ENCODE measurements around the gene HLA-DRA.
"Not testable (repeated sequence)": the region's sequence is repeated elsewhere in the genome, so short reads cannot be mapped to it uniquely, and the experiment has no call there.

The HLA-DRA gene

GRCh38 chr6:32431142-32431541 is 8.5 kb upstream of the HLA-DRA start:
- Histone ChIP-seq H3K36me3 (no peaks in the 10 kb centered on the region), H3K4me3 (no peak overlapping the region), H3K4me1 (no peaks in the 10 kb centered on the region), H3K27me3 (peaks cover 0 to 8% of the 10 kb centered on the region in 2 donors), H3K9me3 (no peaks in the 10 kb centered on the region), H3K27ac (no peak overlapping the region)
- no peak for TF ChIP-seq CTCF (IDR thresholded peaks at IDR 0.05)
- intact Hi-C loops (cut with DNase I; ENCODE audit: low total_unique reads), result no loop called here
- no peak for DNase-seq

GRCh38 chr6:32432050-32432450 is 7.6 kb upstream of the HLA-DRA start:
- peak; percentile 28 to 55 for TF ChIP-seq CTCF (IDR thresholded peaks at IDR 0.05)
- intact Hi-C loops (cut with DNase I; ENCODE audit: low total_unique reads), result no loop called here

GRCh38 chr6:32433950-32434349 is 5.7 kb upstream of the HLA-DRA start:
- H3K4me3 ChIP-seq; H3K36me3 ChIP-seq; intact Hi-C loops (cut with DNase I; ENCODE audit: low total_unique reads); H3K9me3 ChIP-seq; H3K4me1 ChIP-seq; DNase-seq; H3K27me3 ChIP-seq; H3K27ac ChIP-seq: not testable (repeated sequence)

More at GRCh38 chr6:32432050-32432450, 7.6 kb upstream of the HLA-DRA start:
- no peaks in the 10 kb centered on the region for H3K36me3 ChIP-seq
- H3K27ac ChIP-seq, result no peak overlapping the region
- H3K4me3 ChIP-seq, result no peak overlapping the region
- peaks cover 0 to 8% of the 10 kb centered on the region in 2 donors for H3K27me3 ChIP-seq
- H3K9me3 ChIP-seq, result no peaks in the 10 kb centered on the region
- no peak for DNase-seq
- H3K4me1 ChIP-seq, result no peaks in the 10 kb centered on the region

GRCh38 chr6:32436186-32436585 is 3.5 kb upstream of the HLA-DRA start:
- Histone ChIP-seq H3K4me1 (no peaks in the 10 kb centered on the region), H3K4me3 (no peak overlapping the region), H3K27ac (no peak overlapping the region), H3K9me3 (no peaks in the 10 kb centered on the region), H3K27me3 (no peaks in the 10 kb centered on the region), H3K36me3 (no peaks in the 10 kb centered on the region)
- no peak for TF ChIP-seq CTCF (IDR thresholded peaks at IDR 0.05)
- DNase-seq, result no peak
- intact Hi-C loops (cut with DNase I; ENCODE audit: low total_unique reads), result no loop called here

DNA sequence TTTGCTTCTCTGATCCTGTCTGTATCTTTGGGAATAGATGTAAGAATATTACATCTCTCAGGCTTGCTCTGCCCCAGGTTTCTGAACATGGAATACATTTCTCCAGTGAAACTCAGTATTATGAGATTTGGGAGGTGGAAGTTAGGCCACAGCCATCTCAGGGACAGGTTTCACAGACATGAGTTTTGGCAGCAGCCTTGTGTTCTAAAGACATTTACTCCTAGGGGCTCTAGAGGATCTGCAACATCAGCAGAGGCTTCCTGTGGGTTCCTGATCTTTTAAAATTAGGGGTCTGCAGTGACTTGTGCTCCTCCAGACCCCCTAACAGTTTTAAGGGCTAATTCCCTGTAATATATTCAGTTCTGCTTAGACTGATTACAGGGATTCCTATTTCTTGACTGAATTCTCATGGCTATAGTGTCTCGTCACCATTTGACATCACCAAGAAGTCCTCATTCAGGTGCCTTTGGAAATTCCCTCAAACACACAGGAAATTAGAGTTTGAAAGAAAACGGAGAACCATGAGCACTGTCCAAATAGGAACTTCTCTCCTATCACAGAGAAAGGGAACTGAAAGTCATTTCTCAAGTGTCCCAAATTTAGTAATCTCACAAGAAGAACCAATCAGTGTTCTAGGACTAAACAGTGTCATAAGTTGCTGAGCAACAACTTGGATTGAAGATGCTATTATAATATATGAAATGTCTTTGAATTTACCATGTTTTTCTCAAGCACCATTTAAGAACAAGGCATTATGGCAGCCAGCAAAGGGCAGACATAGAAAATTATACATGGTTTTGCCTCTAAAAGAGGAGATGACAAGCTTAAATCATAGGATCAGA is 2.5 kb upstream of the HLA-DRA start:
- H3K4me3 ChIP-seq, result no peak overlapping the region
- no peak for TF ChIP-seq CTCF (IDR thresholded peaks at IDR 0.05)
- H3K27me3 ChIP-seq, result no peaks in the 10 kb centered on the region
- H3K9me3 ChIP-seq, result no peaks in the 10 kb centered on the region
- H3K27ac ChIP-seq, result no peak overlapping the region
- H3K4me1 ChIP-seq, result no peaks in the 10 kb centered on the region
- no peaks in the 10 kb centered on the region for H3K36me3 ChIP-seq
- intact Hi-C loops (cut with DNase I; ENCODE audit: low total_unique reads), result no loop called here
- DNase-seq, result no peak

DNA sequence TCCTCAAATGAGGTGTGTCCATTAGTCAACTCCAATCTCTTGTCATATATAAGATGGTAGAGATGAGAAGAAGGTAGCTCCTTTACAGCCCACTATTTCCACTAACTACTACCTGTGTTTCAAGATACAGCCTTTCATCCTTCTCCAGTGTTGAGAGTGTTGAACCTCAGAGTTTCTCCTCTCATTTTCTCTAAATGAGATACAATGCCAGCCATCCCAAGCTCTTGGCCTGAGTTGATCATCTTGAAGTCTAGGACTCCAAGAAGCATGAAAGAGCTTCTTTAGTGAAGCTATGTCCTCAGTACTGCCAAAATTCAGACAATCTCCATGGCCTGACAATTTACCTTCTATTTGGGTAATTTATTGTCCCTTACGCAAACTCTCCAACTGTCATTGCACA is 548 bp upstream of the HLA-DRA start:
- Histone ChIP-seq H3K4me3 (no peak overlapping the region), H3K27me3 (peaks cover 0 to 8% of the 10 kb centered on the region in 2 donors), H3K9me3 (no peaks in the 10 kb centered on the region), H3K36me3 (no peaks in the 10 kb centered on the region), H3K4me1 (no peaks in the 10 kb centered on the region), H3K27ac (no peak overlapping the region)
- intact Hi-C loops (cut with DNase I; ENCODE audit: low total_unique reads), result no loop called here
- DNase-seq, result no peak
- no peak for TF ChIP-seq CTCF (IDR thresholded peaks at IDR 0.05)
